ENCODE measurements around the gene SPOCK2.

Gene SPOCK2

DNA sequence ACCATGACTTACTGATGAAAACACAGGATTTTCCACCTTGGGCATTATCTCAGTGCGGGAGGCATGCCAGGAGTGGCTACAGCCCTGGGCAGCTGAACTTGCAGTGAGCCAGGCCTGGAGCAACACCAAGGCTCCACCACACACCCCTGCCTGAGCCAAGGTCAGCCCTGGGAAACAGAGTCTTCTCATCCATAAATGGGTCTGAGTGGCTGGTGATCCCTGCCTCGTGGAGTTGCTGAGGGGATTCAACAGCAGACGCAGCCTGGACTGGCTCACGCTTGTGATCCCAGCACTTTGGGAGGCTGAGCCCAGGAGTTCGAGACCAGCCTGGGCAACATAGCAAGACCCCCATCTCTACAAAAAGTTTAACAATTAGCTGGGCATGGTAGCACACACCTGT, 32.2 kb downstream of the SPOCK2 start:
- no peak for DNase-seq (ENCODE audit: extremely low spot score)
- CTCF ChIA-PET = no interaction called here
- TF ChIP-seq FOXK2 (IDR thresholded peaks at IDR 0.05) (no peak), LEF1 (IDR thresholded peaks at IDR 0.05; ENCODE audit: borderline replicate concordance) (no peak), ZNF384 (IDR thresholded peaks at IDR 0.05) (no peak), BHLHE40 (IDR thresholded peaks at IDR 0.05; ENCODE audit: borderline replicate concordance) (no peak), TARDBP (IDR thresholded peaks at IDR 0.05) (no peak), L3MBTL2 (conservative IDR thresholded peaks at IDR 0.05) (no peak), CTBP1 (IDR thresholded peaks at IDR 0.05; ENCODE audit: borderline replicate concordance) (no peak), NFRKB (IDR thresholded peaks at IDR 0.05) (no peak), SUZ12 (IDR thresholded peaks at IDR 0.05) (no peak), ARNT (IDR thresholded peaks at IDR 0.05) (no peak), ELF4 (IDR thresholded peaks at IDR 0.05) (no peak), FOXA1 (IDR thresholded peaks at IDR 0.05) (no peak), HDGF (IDR thresholded peaks at IDR 0.05; ENCODE audit: borderline replicate concordance) (no peak), SP1 (IDR thresholded peaks at IDR 0.05) (no peak), FOXM1 (IDR thresholded peaks at IDR 0.05; ENCODE audit: borderline replicate concordance) (no peak)
- TF ChIP-seq, protein P1, sequence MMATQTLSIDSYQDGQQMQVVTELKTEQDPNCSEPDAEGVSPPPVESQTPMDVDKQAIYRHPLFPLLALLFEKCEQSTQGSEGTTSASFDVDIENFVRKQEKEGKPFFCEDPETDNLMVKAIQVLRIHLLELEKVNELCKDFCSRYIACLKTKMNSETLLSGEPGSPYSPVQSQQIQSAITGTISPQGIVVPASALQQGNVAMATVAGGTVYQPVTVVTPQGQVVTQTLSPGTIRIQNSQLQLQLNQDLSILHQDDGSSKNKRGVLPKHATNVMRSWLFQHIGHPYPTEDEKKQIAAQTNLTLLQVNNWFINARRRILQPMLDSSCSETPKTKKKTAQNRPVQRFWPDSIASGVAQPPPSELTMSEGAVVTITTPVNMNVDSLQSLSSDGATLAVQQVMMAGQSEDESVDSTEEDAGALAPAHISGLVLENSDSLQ (IDR thresholded peaks at IDR 0.05) = no peak
- POLR2A ChIA-PET = interaction anchor here (2.4 kb wide), 1 partner anchor 265 kb away, joined by 6 read pairs; no protein-coding TSS in a partner anchor

DNA sequence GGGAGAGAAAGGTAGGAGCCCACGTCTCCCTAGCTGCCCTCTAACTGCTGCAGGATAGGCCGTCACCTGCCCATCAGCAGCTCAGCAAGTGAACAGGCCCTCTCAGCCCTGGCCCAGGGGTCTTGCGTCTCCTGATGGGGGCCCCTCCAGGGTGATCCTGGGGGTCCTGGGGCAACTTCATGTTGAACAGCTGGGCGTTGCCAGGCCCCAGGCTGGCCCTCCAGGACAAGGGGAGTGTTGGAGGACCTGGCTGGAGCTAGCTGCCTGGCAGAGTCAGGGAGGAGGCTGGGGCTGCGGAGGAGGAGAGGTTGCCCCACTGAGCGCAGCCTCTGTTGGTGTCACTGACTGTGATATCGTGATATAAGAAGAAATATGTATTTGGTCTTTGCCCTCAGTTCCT, 34.7 kb downstream of the SPOCK2 start:
- DNase-seq (ENCODE audit: extremely low spot score) = no peak
- no peak for TF ChIP-seq TARDBP (IDR thresholded peaks at IDR 0.05)
- no peak for TF ChIP-seq HDGF (IDR thresholded peaks at IDR 0.05; ENCODE audit: borderline replicate concordance)
- no peak for TF ChIP-seq SUZ12 (IDR thresholded peaks at IDR 0.05)
- TF ChIP-seq, protein P1 (IDR thresholded peaks at IDR 0.05) = no peak
- TF ChIP-seq LEF1 (IDR thresholded peaks at IDR 0.05; ENCODE audit: borderline replicate concordance) = no peak
- no peak for TF ChIP-seq FOXA1 (IDR thresholded peaks at IDR 0.05)
- no peak for TF ChIP-seq ELF4 (IDR thresholded peaks at IDR 0.05)
- TF ChIP-seq SP1 (IDR thresholded peaks at IDR 0.05) = no peak
- no peak for TF ChIP-seq NFRKB (IDR thresholded peaks at IDR 0.05)
- no peak for TF ChIP-seq ZNF384 (IDR thresholded peaks at IDR 0.05)
- no peak for TF ChIP-seq ARNT (IDR thresholded peaks at IDR 0.05)
- TF ChIP-seq L3MBTL2 (conservative IDR thresholded peaks at IDR 0.05) = no peak
- no peak for TF ChIP-seq FOXK2 (IDR thresholded peaks at IDR 0.05)
- no peak for TF ChIP-seq BHLHE40 (IDR thresholded peaks at IDR 0.05; ENCODE audit: borderline replicate concordance)
- ChIA-PET CTCF (no interaction called here), POLR2A (no interaction called here)

DNA sequence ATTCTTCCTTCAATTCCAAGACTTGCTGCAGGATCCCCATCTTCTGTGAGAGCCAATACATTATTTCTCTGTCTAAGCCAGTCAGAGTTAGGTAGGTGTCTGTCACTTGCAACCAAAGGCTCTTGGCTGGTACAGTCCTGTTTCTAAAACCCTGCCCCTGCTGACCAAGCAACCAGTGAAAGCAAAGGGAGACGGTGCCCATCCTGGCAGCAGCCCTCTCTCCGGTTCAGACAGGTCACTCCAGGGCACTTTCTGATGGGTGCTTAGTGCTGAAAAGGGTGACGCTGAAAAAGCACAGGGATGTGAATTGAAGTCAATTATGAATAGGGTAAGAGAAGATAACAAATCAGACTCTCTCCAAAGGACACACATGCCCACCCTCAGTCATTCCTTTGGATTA, 37.5 kb downstream of the SPOCK2 start:
- TF ChIP-seq SP1 (IDR thresholded peaks at IDR 0.05) (no peak), ZNF384 (IDR thresholded peaks at IDR 0.05) (no peak), SUZ12 (IDR thresholded peaks at IDR 0.05) (no peak), FOXA1 (IDR thresholded peaks at IDR 0.05) (no peak), FOXK2 (IDR thresholded peaks at IDR 0.05) (no peak), CTBP1 (IDR thresholded peaks at IDR 0.05; ENCODE audit: borderline replicate concordance) (no peak), HDGF (IDR thresholded peaks at IDR 0.05; ENCODE audit: borderline replicate concordance) (no peak), FOXM1 (IDR thresholded peaks at IDR 0.05; ENCODE audit: borderline replicate concordance) (no peak)
- TF ChIP-seq, protein P1 (IDR thresholded peaks at IDR 0.05) = no peak
- ChIA-PET CTCF (interaction anchor here (1.0 to 1.8 kb wide), 2 partner anchors 9 to 281 kb away, joined by 3 to 5 read pairs; no protein-coding TSS in a partner anchor), POLR2A (no interaction called here)
- no peak for DNase-seq (ENCODE audit: extremely low spot score)

DNA sequence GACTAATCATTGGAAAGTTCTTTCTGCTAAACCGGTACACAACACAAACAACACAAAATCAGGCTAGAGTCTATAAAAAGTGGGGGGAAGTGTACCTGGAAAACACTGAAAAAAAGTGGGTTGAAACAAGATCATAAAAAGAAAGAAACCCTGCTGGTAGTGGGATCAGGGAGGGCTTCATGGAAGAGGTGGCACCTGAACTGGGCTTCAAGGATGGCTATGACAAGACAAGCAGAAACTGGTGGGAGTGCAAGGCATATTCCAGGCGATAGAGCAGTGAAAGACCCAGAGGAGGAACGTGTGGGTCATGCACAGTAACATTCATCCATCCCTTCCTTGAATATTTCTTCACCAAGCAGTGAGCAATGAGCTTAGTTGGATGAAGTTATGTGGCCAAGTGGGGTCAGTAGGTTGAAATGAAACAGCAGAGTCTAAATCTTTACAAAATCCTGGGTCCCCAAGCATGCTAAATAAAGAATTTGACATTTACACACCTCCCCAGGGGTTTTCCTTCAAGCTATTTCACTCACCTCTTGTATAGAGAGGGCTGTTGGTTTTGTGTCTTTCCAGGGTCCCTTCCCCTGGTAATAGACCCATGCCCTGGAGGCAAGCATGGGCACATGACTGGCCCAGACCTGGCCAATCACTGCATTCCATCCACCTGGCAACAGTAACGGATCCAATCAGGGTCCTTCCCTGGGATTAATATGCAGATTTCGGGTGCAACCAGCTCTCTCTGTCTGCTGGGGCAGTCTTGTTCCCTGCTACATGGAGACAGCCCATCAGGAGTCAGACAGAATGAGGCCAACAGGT, 38.2 kb downstream of the SPOCK2 start:
- TF ChIP-seq CTBP1 (IDR thresholded peaks at IDR 0.05; ENCODE audit: borderline replicate concordance) = no peak
- TF ChIP-seq L3MBTL2 (conservative IDR thresholded peaks at IDR 0.05) = no peak
- TF ChIP-seq LEF1 (IDR thresholded peaks at IDR 0.05; ENCODE audit: borderline replicate concordance) = no peak
- no peak for TF ChIP-seq SUZ12 (IDR thresholded peaks at IDR 0.05)
- no peak for TF ChIP-seq FOXA1 (IDR thresholded peaks at IDR 0.05)
- TF ChIP-seq ZNF384 (IDR thresholded peaks at IDR 0.05) = no peak
- TF ChIP-seq BHLHE40 (IDR thresholded peaks at IDR 0.05; ENCODE audit: borderline replicate concordance) = no peak
- TF ChIP-seq, protein P1 (IDR thresholded peaks at IDR 0.05) = no peak
- TF ChIP-seq FOXK2 (IDR thresholded peaks at IDR 0.05) = no peak
- TF ChIP-seq NFRKB (IDR thresholded peaks at IDR 0.05) = no peak
- no peak for TF ChIP-seq HDGF (IDR thresholded peaks at IDR 0.05; ENCODE audit: borderline replicate concordance)
- no peak for TF ChIP-seq FOXM1 (IDR thresholded peaks at IDR 0.05; ENCODE audit: borderline replicate concordance)
- TF ChIP-seq TARDBP (IDR thresholded peaks at IDR 0.05) = no peak
- no peak for TF ChIP-seq ARNT (IDR thresholded peaks at IDR 0.05)
- TF ChIP-seq ELF4 (IDR thresholded peaks at IDR 0.05) = no peak
- no peak for TF ChIP-seq SP1 (IDR thresholded peaks at IDR 0.05)
- DNase-seq (ENCODE audit: extremely low spot score) = no peak
- ChIA-PET CTCF (interaction anchor here (0.6 to 2.8 kb wide), 5 partner anchors 10 to 282 kb away, joined by 3 to 24 read pairs (median 5); no protein-coding TSS in a partner anchor), POLR2A (interaction anchor here (0.6 kb wide), 1 partner anchor 224 kb away, joined by 3 read pairs; the partner anchor contains the start of gene DDIT4)

DNA sequence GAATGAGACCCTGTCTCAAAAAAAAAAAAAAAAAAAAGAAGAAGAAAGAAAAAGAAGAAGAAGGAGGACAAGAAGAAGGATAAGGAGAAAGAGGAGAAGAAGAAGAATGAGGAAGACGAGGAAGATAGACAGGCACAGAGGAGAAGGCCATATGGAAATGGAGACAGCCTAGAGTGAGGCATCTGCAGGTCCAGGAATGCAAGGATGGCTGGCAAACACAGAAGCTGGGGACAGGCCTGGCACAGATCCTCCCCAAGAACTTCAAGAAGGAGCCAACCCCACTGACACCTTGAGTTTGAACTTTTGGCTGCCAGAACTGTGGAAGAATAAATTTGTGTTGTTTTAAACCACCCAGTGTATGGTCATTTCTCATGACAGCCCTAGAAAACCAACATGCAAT, 38.9 kb downstream of the SPOCK2 start:
- ChIA-PET POLR2A (no interaction called here), CTCF (interaction anchor here (0.7 to 2.8 kb wide), 9 partner anchors 10 to 189 kb away, joined by 3 to 24 read pairs (median 4); no protein-coding TSS in a partner anchor)
- DNase-seq (ENCODE audit: extremely low spot score) = no peak
- no peak for TF ChIP-seq HDGF (IDR thresholded peaks at IDR 0.05; ENCODE audit: borderline replicate concordance)
- no peak for TF ChIP-seq ARNT (IDR thresholded peaks at IDR 0.05)
- TF ChIP-seq LEF1 (IDR thresholded peaks at IDR 0.05; ENCODE audit: borderline replicate concordance) = no peak
- TF ChIP-seq, protein P1 (IDR thresholded peaks at IDR 0.05) = no peak
- TF ChIP-seq NFRKB (IDR thresholded peaks at IDR 0.05) = no peak
- TF ChIP-seq ELF4 (IDR thresholded peaks at IDR 0.05) = no peak
- TF ChIP-seq L3MBTL2 (conservative IDR thresholded peaks at IDR 0.05) = no peak
- no peak for TF ChIP-seq ZNF384 (IDR thresholded peaks at IDR 0.05)
- TF ChIP-seq SP1 (IDR thresholded peaks at IDR 0.05) = no peak
- TF ChIP-seq FOXA1 (IDR thresholded peaks at IDR 0.05) = no peak
- TF ChIP-seq CTBP1 (IDR thresholded peaks at IDR 0.05; ENCODE audit: borderline replicate concordance) = no peak
- no peak for TF ChIP-seq FOXM1 (IDR thresholded peaks at IDR 0.05; ENCODE audit: borderline replicate concordance)
- no peak for TF ChIP-seq SUZ12 (IDR thresholded peaks at IDR 0.05)
- no peak for TF ChIP-seq BHLHE40 (IDR thresholded peaks at IDR 0.05; ENCODE audit: borderline replicate concordance)

All from HEK293T (cell line).